ENCODE results near the gene EPSTI1.
A peak's percentile ranks its signal among the peaks of the same experiment; 100 is the strongest.

EPSTI1 gene

DNA sequence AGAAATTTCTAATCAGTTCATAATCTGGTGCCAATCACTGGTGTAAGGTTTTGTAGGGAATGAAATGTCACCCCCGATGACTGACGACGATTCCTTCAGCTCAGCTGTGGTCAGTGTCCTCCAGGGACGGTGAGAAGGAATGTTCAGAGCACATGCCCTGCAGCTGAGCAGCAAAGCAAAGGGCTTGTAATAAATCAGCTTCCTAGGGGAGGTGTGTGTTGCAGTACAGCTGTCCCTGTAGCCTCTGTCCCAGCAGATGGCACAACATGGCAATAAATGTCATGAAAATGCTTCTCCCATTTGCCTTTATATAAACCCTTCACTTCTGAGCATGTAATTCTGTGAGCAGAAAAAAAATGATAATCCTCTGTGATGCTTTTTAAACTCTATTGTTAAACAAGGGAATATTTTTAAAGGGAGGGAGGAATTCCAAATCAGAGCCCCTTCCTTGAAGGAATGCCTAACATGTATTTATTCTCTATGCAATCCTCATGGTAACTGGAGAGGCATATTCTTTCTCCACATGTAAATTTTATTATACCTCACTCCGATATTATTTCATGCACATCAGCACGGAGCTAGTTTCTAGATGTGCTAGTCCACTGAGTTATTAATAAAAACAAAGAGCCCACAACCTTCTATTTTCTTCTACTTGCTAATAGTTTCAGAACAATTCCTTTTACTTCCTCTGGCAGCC, 108.1 kb downstream of the EPSTI1 start:
- peak overlapping the region; percentile 33 for H3K4me3 ChIP-seq (ENCODE audit: low read depth, low read length)
- DNase-seq (ENCODE audit: low read depth): peak; percentile 79
- TF ChIP-seq, protein P1, sequence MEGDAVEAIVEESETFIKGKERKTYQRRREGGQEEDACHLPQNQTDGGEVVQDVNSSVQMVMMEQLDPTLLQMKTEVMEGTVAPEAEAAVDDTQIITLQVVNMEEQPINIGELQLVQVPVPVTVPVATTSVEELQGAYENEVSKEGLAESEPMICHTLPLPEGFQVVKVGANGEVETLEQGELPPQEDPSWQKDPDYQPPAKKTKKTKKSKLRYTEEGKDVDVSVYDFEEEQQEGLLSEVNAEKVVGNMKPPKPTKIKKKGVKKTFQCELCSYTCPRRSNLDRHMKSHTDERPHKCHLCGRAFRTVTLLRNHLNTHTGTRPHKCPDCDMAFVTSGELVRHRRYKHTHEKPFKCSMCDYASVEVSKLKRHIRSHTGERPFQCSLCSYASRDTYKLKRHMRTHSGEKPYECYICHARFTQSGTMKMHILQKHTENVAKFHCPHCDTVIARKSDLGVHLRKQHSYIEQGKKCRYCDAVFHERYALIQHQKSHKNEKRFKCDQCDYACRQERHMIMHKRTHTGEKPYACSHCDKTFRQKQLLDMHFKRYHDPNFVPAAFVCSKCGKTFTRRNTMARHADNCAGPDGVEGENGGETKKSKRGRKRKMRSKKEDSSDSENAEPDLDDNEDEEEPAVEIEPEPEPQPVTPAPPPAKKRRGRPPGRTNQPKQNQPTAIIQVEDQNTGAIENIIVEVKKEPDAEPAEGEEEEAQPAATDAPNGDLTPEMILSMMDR (conservative IDR thresholded peaks at IDR 0.05; ENCODE audit: low read depth, low read length): peak; percentile 29

DNA sequence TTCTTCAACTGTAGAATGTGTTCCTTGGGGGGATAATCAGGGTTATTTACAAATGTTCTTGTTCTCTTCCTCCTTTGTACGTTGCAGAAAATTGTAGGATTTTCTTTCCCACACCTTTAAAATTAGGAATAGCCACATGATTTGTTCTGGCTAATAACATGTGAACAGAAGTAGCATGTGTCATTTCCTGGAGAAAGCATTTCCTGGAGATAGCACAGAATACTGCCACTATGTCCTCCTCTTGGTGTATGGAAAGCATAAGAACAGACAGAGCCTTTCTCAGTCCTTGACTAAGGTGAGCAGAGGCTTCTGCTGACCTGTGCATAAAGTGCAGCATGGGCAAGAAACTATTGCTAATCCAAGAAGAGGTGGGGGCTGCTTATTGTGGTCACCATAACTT, 108.9 kb downstream of the EPSTI1 start:
- TF ChIP-seq, protein P1 (conservative IDR thresholded peaks at IDR 0.05; ENCODE audit: low read depth, low read length): no peak
- no peak overlapping the region for H3K4me3 ChIP-seq (ENCODE audit: low read depth, low read length)
- DNase-seq (ENCODE audit: low read depth): peak; percentile 48

DNA sequence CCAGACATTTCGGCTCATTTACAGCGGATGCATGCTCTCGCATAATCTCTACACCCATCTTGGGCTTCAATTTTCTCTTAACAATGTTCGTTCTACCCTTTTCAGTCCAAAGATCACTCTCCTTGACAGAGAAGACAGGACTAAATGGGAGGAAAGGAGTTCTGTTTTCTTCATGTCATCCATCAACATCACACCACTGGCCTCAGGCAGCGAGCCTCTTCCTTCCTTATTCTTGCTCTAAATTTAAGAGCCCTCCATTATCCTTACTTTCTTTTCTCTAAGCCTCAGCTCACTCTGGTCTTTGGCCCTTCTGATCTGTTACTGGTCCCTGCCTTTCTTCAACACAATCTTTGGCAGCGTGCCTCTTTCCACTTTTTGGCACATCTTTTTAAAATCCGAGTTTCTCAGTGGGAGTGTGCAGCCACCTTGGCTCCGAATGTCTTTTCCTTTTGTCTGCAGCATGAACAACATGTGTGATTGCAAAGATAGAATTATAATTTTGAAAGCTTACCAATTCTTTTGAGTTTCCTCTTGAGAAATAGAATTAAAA, 111.9 kb downstream of the EPSTI1 start:
- H3K4me3 ChIP-seq (ENCODE audit: low read depth, low read length): no peak overlapping the region
- TF ChIP-seq, protein P1 (conservative IDR thresholded peaks at IDR 0.05; ENCODE audit: low read depth, low read length): no peak
- no peak for DNase-seq (ENCODE audit: low read depth)

DNA sequence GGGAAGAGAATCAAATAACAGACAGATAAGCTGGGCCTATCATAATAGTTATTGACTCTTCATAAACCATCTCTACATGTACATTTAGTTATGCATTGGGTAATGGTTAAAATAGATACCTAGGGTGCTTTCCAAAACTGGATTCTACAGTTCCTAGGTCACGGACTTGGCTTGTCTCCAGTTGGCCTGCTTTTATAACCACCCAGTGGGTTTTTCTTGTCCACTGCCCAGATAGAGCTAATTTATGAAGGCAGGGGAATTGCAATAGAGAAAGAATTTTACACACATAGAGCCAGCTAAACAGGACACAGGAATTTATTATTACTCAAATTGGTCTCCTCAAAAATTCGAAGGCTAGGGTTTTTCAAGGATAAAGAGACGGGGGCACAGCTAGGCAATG, 113.3 kb downstream of the EPSTI1 start:
- DNase-seq (ENCODE audit: low read depth): peak; percentile 56
- H3K4me3 ChIP-seq (ENCODE audit: low read depth, low read length): no peak overlapping the region
- TF ChIP-seq, protein P1 (conservative IDR thresholded peaks at IDR 0.05; ENCODE audit: low read depth, low read length): no peak

DNA sequence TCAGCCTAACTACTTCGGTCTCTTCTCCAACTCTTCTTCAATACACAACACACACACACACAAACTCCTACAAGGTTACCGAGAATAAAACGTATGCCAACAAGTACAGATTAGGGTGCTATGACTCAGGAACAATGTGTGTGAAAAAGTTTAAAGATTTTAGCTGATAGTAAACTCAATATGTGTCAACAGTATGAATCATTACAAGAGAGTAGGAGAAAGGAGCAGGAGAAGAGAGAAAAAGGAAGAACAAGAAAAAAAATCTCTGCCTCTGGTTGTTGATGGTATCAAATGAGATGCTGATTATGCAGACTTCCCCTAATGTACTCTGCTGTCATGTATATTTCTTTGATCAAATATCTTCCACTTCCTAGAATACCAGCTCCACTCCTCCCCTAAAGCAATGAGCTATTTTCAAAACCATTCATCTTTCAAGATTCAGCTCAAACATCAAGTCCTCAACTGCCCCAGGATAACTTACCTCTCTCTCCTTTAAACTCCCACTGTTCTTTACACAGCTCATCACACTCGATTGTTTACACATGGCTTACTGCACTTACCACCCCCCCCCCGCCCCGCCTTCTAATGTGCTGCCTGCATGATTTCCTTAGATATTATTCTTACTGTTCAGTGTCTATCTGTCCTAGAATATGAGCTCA, 115.0 kb downstream of the EPSTI1 start:
- H3K4me3 ChIP-seq (ENCODE audit: low read depth, low read length): no peak overlapping the region
- DNase-seq (ENCODE audit: low read depth): peak; percentile 72
- TF ChIP-seq, protein P1 (conservative IDR thresholded peaks at IDR 0.05; ENCODE audit: low read depth, low read length): no peak

DNA sequence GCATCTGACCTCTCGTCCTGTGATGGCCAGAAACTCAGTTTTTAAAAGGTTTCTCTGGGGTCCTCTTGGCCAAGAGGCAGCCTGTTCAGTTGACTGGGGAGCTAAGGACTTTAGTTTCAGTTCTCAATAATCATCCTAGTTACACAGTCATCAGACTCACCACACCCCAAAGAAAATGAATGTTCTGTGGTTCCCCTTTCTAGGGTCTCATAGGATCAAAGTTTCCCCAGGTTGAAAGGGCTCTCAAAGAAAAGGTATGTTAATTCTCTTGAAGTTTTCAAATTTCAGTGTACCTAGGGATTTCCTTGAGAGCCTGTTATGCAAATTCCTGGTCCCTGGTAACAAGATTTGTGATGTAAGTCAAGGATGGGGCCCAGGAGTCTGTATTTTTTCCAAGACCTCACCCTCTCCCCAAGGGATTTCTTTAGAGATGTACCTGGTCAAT, 115.7 kb downstream of the EPSTI1 start:
- TF ChIP-seq, protein P1 (conservative IDR thresholded peaks at IDR 0.05; ENCODE audit: low read depth, low read length): no peak
- no peak overlapping the region for H3K4me3 ChIP-seq (ENCODE audit: low read depth, low read length)
- no peak for DNase-seq (ENCODE audit: low read depth)

All from choroid plexus epithelial cell (primary cell).